Measurements from ENCODE around the gene CDV3. TPM values are rescaled to one million over a fixed set of nuclear protein-coding genes. Genes with fewer than 3 reads are reported as not detected.

Gene CDV3
- total RNA-seq, 1 experiment from 2014 or later = 284 TPM

- H3K9me3 ChIP-seq = no peaks in the 10 kb centered on the region
These were observed 34.9 kb downstream of the CDV3 start for GRCh38 chr3:133608388-133608787.

GRCh38 chr3:133610031-133610430 lies 36.5 kb downstream of the CDV3 start:
- peaks cover 1% of the 10 kb centered on the region; the same call in 1 of the 2 replicates for H3K36me3 ChIP-seq (ENCODE audit: control insufficient read depth, insufficient read depth, low read length)
- CTCF ChIA-PET = no interaction called here
- no peaks in the 10 kb centered on the region for H3K9me3 ChIP-seq
- POLR2A ChIA-PET = no interaction called here
- H3K36me3 Mint-ChIP-seq (ENCODE audit: insufficient read depth, unreplicated experiment) = peaks cover 64% of the 10 kb centered on the region
- H3K4me3 Mint-ChIP-seq (ENCODE audit: unreplicated experiment) = no peak overlapping the region
- no peaks in the 10 kb centered on the region for H3K27me3 ChIP-seq (replicated peaks; ENCODE audit: control insufficient read depth, insufficient read depth, low read length)
- BruUV-seq (replicated peaks) = no TSS peak
- H3K4me3 ChIP-seq (ENCODE audit: low read depth, low read length) = no peak overlapping the region
- TF ChIP-seq CTCF (IDR thresholded peaks at IDR 0.05; ENCODE audit: insufficient read depth in 1 of 2, low read depth in 1 of 2, low read length in 1 of 2, severe bottlenecking in 1 of 2, unreplicated experiment in 1 of 2) = no peak
- H3K9me3 Mint-ChIP-seq (ENCODE audit: unreplicated experiment) = no peaks in the 10 kb centered on the region
- no peaks in the 10 kb centered on the region for H3K27me3 Mint-ChIP-seq (ENCODE audit: insufficient read depth, unreplicated experiment)
- intact Hi-C loops (cut with micrococcal nuclease; ENCODE audit: unreplicated experiment) = no loop called here
- H3K4me1 Mint-ChIP-seq (ENCODE audit: low read depth, unreplicated experiment) = peaks cover 6% of the 10 kb centered on the region
- DNase-seq = no peak
- H3K4me1 ChIP-seq = no peaks in the 10 kb centered on the region
- H3K27ac Mint-ChIP-seq (ENCODE audit: unreplicated experiment) = no peak overlapping the region

More at GRCh38 chr3:133608388-133608787, 34.9 kb downstream of the CDV3 start:
- BruUV-seq (replicated peaks) = no TSS peak
- Mint-ChIP-seq H3K4me1 (ENCODE audit: low read depth, unreplicated experiment) (peaks cover 4% of the 10 kb centered on the region), H3K27me3 (ENCODE audit: insufficient read depth, unreplicated experiment) (no peaks in the 10 kb centered on the region), H3K27ac (ENCODE audit: unreplicated experiment) (no peak overlapping the region), H3K36me3 (ENCODE audit: insufficient read depth, unreplicated experiment) (peaks cover 74% of the 10 kb centered on the region), H3K9me3 (ENCODE audit: unreplicated experiment) (no peaks in the 10 kb centered on the region), H3K4me3 (ENCODE audit: unreplicated experiment) (no peak overlapping the region)
- CTCF ChIA-PET = no interaction called here
- peaks cover 1% of the 10 kb centered on the region; the same call in 1 of the 2 replicates for H3K36me3 ChIP-seq (ENCODE audit: control insufficient read depth, insufficient read depth, low read length)
- intact Hi-C loops (cut with micrococcal nuclease; ENCODE audit: unreplicated experiment) = no loop called here
- H3K4me1 ChIP-seq = no peaks in the 10 kb centered on the region
- H3K4me3 ChIP-seq (ENCODE audit: low read depth, low read length) = no peak overlapping the region
- TF ChIP-seq CTCF (IDR thresholded peaks at IDR 0.05; ENCODE audit: insufficient read depth in 1 of 2, low read depth in 1 of 2, low read length in 1 of 2, severe bottlenecking in 1 of 2, unreplicated experiment in 1 of 2) = no peak
- no peaks in the 10 kb centered on the region for H3K27me3 ChIP-seq (replicated peaks; ENCODE audit: control insufficient read depth, insufficient read depth, low read length)
- POLR2A ChIA-PET = no interaction called here
- DNase-seq = no peak

GRCh38 chr3:133611534-133611933 lies 38.0 kb downstream of the CDV3 start:
- no peak overlapping the region for H3K4me3 Mint-ChIP-seq (ENCODE audit: unreplicated experiment)
- no peaks in the 10 kb centered on the region for H3K9me3 Mint-ChIP-seq (ENCODE audit: unreplicated experiment)
- intact Hi-C loops (cut with micrococcal nuclease; ENCODE audit: unreplicated experiment) = no loop called here
- peaks cover 6% of the 10 kb centered on the region for H3K4me1 Mint-ChIP-seq (ENCODE audit: low read depth, unreplicated experiment)
- no peak overlapping the region for H3K27ac Mint-ChIP-seq (ENCODE audit: unreplicated experiment)
- peaks cover 56% of the 10 kb centered on the region for H3K36me3 Mint-ChIP-seq (ENCODE audit: insufficient read depth, unreplicated experiment)
- DNase-seq = no peak
- POLR2A ChIA-PET = interaction anchor here (0.6 kb wide), 1 partner anchor 189 kb away, joined by 4 read pairs; no protein-coding TSS in a partner anchor
- H3K27me3 ChIP-seq (replicated peaks; ENCODE audit: control insufficient read depth, insufficient read depth, low read length) = no peaks in the 10 kb centered on the region
- CTCF ChIA-PET = no interaction called here
- BruUV-seq (replicated peaks) = no TSS peak
- H3K27me3 Mint-ChIP-seq (ENCODE audit: insufficient read depth, unreplicated experiment) = no peaks in the 10 kb centered on the region
- no peak overlapping the region for H3K4me3 ChIP-seq (ENCODE audit: low read depth, low read length)
- no peaks in the 10 kb centered on the region for H3K4me1 ChIP-seq
- H3K9me3 ChIP-seq = no peaks in the 10 kb centered on the region
- TF ChIP-seq CTCF (IDR thresholded peaks at IDR 0.05; ENCODE audit: insufficient read depth in 1 of 2, low read depth in 1 of 2, low read length in 1 of 2, severe bottlenecking in 1 of 2, unreplicated experiment in 1 of 2) = no peak
- H3K36me3 ChIP-seq (ENCODE audit: control insufficient read depth, insufficient read depth, low read length) = peaks cover 1% of the 10 kb centered on the region; the same call in 1 of the 2 replicates

All from Caco-2 (cell line).